Psoas muscle (tissue), 8 donors: ENCODE measurements around the gene GORASP1. TPM values are rescaled to one million over a fixed set of nuclear protein-coding genes. Genes with fewer than 3 reads are reported as not detected.

Source experiments
- ATAC-seq, 4 donors: fragments of 200-7000 bp; cut with Tn5 transposase; one replicate each; pipeline ENCODE4 v1.9.1; 2020; ENCODE audit warnings: moderate library complexity in 3 of 4, mild to moderate bottlenecking in 2 of 4
- DNase-seq, 2 donors: peaks; one replicate each; pipeline ENCODE4 v3.0.0-alpha.2; 2020
- H3K27ac ChIP-seq: fragments of 200-600 bp; one replicate; pipeline ENCODE4 v1.8.0; 2022
- H3K27me3 ChIP-seq, 3 donors: fragments of 200-600 bp in 1 of 3; one replicate each; pipeline versions ENCODE4 v1.6.1 to v1.8.0; 2013 to 2022; ENCODE audit warnings: low read length in 2 of 3, mild to moderate bottlenecking in 2 of 3, moderate library complexity in 1 of 3; ENCODE audit not compliant: insufficient read depth in 3 of 3
- H3K36me3 ChIP-seq, 2 donors: fragments of 200-600 bp in 1 of 2; one replicate each; pipeline versions ENCODE4 v1.6.1 to v1.8.0; 2013 to 2022; ENCODE audit warnings: low read depth in 1 of 2, mild to moderate bottlenecking in 1 of 2, moderate library complexity in 1 of 2; ENCODE audit not compliant: insufficient read depth in 1 of 2
- H3K4me1 ChIP-seq: fragments of 200-600 bp; one replicate; pipeline ENCODE4 v1.8.0; 2022
- H3K4me3 ChIP-seq: fragments of 200-600 bp; one replicate; pipeline ENCODE4 v1.8.0; 2022; ENCODE audit warnings: mild to moderate bottlenecking
- H3K9me3 ChIP-seq: fragments of 200-600 bp; one replicate; pipeline ENCODE4 v1.8.0; 2022
- WGBS, 3 donors: extraction: QIAGEN DNeasy Blood & Tissue Kit; methylation state at CpG; one replicate each; pipeline versions ENCODE4 v1.1.6 to v1.1.7; 2013; 5-methylcytosine and 5-hydroxymethylcytosine counted together
- intact Hi-C, 2 donors: fragments of 100-400 bp; cut with DNase I; formaldehyde crosslinking; loops; one replicate each; pipeline versions ENCODE4 v1.11.0 to v1.14.2; 2022
- polyA plus RNA-seq, 3 donors: library from polyadenylated mRNA; stranded (reverse); fragments of 200-250 nt; gene quantifications; one replicate each; pipeline ENCODE4 v1.2.3, GENCODE V29; 2013
- total RNA-seq, 4 donors: library from RNA; stranded (reverse); fragmentation: NEBNext Ultra II Directional in 2 of 4; extraction: Animal tissue kit (Norgen Biotek cat#: 25700) in 2 of 4; gene quantifications; one replicate each; pipeline versions ENCODE4 v1.2.1 to v1.2.4, GENCODE V29; 2021 to 2023
- TF ChIP-seq, protein P1 (sequence below): fragments of 200-600 bp; IDR thresholded peaks from one replicate; pipeline ENCODE4 v1.8.0; 2022; ENCODE audit warnings: antibody characterized with exemption
- donor health status: healthy with polysubstance abuse.
- donor health status: DM: no; HTN: no; CAD: no; lungs with moderate emphysema.
- donor health status: Bipolar disorder and iron deficiency.
- donor health status: healthy.
- donor health status: DM: yes; HTN: yes; CAD: no.
- donor health status: DM: no; HTN: no; CAD: no.
- donor health status: DM: no; HTN: no; CAD: no.
- donor health status: DM: yes; HTN: yes; CAD: no.

The GORASP1 gene
- total and polyA plus RNA-seq, 7 donors: 27.3 to 46.7 (median 37.3) TPM

DNA sequence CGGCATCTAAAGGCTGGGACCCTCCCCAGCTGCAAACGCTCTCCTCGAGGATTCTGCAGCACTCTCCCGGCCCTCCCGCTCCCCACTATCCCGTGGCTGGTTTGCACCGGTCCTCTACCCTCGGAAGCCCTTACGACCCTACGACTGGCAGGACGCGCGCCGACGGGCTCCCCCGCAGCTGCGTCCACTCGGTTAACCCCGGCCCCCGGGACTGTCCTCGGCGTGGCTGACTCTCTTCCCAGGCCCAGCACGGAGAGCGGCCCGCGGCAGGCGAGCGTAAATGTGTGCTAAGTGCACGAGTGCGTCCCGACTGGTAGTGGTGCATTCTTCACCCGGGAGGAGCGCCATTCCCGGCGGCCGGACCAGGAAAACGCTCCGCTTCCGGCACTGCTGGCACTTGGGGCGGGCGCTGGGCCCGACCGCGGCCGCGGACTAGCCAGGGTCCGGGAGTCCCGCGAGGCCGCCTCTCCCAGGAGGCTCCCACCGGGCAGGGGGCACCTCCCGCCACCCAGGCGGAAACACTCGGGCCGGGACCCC lies 508 bp downstream of the GORASP1 start:
- H3K9me3 ChIP-seq: no peaks in the 10 kb centered on the region
- 1% methylated on average over 41 to 55 of the region's 55 CpGs for WGBS, 3 donors
- DNase-seq: peak; percentile 62 to 81
- H3K4me3 ChIP-seq: peak overlapping the region; percentile 95
- peak overlapping the region; percentile 100 for H3K27ac ChIP-seq
- TF ChIP-seq, protein P1, sequence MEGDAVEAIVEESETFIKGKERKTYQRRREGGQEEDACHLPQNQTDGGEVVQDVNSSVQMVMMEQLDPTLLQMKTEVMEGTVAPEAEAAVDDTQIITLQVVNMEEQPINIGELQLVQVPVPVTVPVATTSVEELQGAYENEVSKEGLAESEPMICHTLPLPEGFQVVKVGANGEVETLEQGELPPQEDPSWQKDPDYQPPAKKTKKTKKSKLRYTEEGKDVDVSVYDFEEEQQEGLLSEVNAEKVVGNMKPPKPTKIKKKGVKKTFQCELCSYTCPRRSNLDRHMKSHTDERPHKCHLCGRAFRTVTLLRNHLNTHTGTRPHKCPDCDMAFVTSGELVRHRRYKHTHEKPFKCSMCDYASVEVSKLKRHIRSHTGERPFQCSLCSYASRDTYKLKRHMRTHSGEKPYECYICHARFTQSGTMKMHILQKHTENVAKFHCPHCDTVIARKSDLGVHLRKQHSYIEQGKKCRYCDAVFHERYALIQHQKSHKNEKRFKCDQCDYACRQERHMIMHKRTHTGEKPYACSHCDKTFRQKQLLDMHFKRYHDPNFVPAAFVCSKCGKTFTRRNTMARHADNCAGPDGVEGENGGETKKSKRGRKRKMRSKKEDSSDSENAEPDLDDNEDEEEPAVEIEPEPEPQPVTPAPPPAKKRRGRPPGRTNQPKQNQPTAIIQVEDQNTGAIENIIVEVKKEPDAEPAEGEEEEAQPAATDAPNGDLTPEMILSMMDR: no peak
- no peaks in the 10 kb centered on the region for H3K27me3 ChIP-seq
- ATAC-seq: peak; percentile 40 to 74 (median 66)
- H3K36me3 ChIP-seq: no peaks in the 10 kb centered on the region
- intact Hi-C loops: loop anchor here (5.0 to 10.0 kb wide), 6 partner anchors 35 to 288 kb away; partner anchors contain the start of gene SLC25A38 (in 1 of the 2)
- H3K4me1 ChIP-seq: peaks cover 34% of the 10 kb centered on the region

DNA sequence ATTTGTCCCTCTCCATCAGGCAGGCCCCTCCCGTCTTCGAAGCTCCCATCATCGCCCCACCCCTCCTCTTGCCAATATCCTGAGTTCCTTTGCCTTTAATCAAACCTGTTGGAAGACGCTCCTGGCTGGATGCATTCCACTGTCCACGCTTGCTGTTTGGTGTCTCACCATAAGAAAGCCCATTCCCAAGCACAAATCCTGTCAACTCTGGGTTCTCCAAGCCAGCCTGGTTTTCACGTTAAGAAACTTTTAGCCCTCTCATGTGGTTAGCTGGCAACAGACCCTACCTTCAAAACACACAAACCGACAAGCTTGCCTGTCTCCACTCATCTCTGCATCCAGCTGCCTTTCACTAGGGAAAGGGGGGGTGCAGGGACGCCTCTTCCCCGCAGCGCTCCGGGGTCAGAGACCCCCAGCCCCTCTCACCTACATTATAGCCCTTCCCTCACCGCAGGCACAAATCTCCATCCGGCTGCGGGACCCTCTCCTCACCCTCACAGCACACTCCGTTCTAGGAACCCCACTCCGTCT lies 1.1 kb downstream of the GORASP1 start:
- peaks cover 34% of the 10 kb centered on the region for H3K4me1 ChIP-seq
- TF ChIP-seq, protein P1: no peak

DNA sequence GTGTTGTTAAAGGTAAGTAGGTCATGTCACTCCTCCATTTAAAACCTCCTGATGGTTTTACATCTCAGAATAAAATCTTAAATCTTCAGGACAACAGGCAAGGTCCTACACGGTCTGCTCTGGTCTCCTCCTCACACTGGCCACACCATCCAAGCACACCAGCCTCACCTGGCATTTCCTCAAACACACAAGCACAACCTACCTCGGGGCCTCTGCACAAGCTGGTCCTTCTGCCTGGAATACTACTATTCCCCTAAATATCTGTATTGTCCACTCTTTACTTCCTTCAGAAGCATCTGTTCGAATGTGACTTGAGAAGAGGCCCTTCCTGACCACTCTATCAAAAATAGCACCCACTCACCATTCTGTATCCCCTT lies 1.8 kb downstream of the GORASP1 start:
- Histone ChIP-seq H3K4me1 (peaks cover 34% of the 10 kb centered on the region), H3K36me3 (peaks cover 0 to 3% of the 10 kb centered on the region in 2 donors), H3K4me3 (peak overlapping the region; percentile 95), H3K27me3 (no peaks in the 10 kb centered on the region), H3K9me3 (no peaks in the 10 kb centered on the region), H3K27ac (peak overlapping the region; percentile 100)
- TF ChIP-seq, protein P1: no peak
- 41 to 60% (median 47%) methylated on average over 3 of the region's 3 CpGs for WGBS, 3 donors
- intact Hi-C loops: loop anchor here (5.0 to 10.0 kb wide), 6 partner anchors 37 to 289 kb away; partner anchors contain the start of gene SLC25A38 (in 1 of the 2)
- DNase-seq (no peak), ATAC-seq (no peak)

More for the DNA sequence above, 1.1 kb downstream of the GORASP1 start:
- 4 to 9% (median 5%) methylated on average over 16 of the region's 16 CpGs for WGBS, 3 donors
- peak overlapping the region; percentile 100 for H3K27ac ChIP-seq
- H3K36me3 ChIP-seq: no peaks in the 10 kb centered on the region
- peak overlapping the region; percentile 95 for H3K4me3 ChIP-seq
- intact Hi-C loops: loop anchor here (5.0 to 10.0 kb wide), 6 partner anchors 36 to 288 kb away; partner anchors contain the start of gene SLC25A38 (in 1 of the 2)
- H3K9me3 ChIP-seq: no peaks in the 10 kb centered on the region
- ATAC-seq: no peak
- no peak for DNase-seq
- H3K27me3 ChIP-seq: no peaks in the 10 kb centered on the region

DNA sequence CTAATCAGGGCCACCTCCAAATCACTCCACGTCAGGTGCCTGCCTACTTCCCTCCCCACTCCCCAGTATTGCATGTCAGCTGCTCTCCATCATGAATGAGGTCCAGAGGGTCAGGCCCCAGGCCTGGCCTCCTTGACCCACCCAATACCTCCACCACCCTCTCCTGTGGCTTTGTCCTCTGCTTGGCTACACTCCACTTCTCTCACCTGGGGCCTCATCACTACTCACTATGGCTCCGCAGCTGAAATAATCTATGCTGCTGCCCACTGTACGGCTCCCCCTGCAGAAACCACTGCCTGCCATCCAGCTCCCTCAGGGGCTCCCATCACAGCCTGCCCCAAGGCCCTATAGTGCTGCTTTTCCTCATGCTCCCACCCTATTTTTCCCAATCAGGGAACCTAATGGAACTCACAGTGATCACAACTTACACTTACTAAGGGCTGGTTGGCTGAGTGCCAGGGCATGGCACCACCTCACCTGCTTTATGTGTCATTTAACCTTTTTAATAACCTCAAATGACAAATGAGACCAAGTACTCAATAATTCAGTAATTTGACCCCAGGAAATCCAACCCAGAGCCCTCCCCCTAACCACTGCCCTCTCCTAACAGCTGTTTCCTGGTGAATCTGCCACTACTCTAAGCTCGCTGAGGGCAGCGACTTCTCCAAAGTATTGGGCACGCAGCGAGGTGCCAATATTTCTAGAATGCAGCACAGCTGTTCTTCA lies 2.3 kb downstream of the GORASP1 start:
- WGBS, 3 donors: 49 to 60% (median 56%) methylated on average over 7 of the region's 7 CpGs
- TF ChIP-seq, protein P1: no peak
- no peak for DNase-seq
- H3K27ac ChIP-seq: peak overlapping the region; percentile 100
- H3K27me3 ChIP-seq: no peaks in the 10 kb centered on the region
- peak overlapping the region; percentile 95 for H3K4me3 ChIP-seq
- no peaks in the 10 kb centered on the region for H3K9me3 ChIP-seq
- peaks cover 34% of the 10 kb centered on the region for H3K4me1 ChIP-seq
- intact Hi-C loops: loop anchor here (5.0 to 10.0 kb wide), 6 partner anchors 37 to 290 kb away; partner anchors contain the start of gene SLC25A38 (in 1 of the 2)
- peaks cover 0 to 9% of the 10 kb centered on the region in 2 donors for H3K36me3 ChIP-seq
- ATAC-seq: peak in 3 of 4 donors; percentile 29 to 59 (median 42)
